GM12878 (cell line): ENCODE results near the gene GALC. TPM values are rescaled to one million over a fixed set of nuclear protein-coding genes. Genes with fewer than 3 reads are reported as not detected.

ENCODE experiments used
- BCL3 ChIP-seq: IDR thresholded peaks from 2 replicates; pipeline ENCODE4 v1.6.1; 2011; ENCODE audit warnings: borderline replicate concordance, low read depth, mild to moderate bottlenecking, moderate library complexity, low read length; ENCODE audit not compliant: insufficient read depth, poor library complexity, severe bottlenecking
- CUX1 ChIP-seq: IDR thresholded peaks from 2 replicates; pipeline ENCODE4 v1.6.1; 2012; ENCODE audit warnings: improper control_type of control experiment, low read depth, low read length; ENCODE audit not compliant: insufficient replicate concordance
- PBX3 ChIP-seq: IDR thresholded peaks from 2 replicates; pipeline ENCODE4 v1.6.1; 2011; ENCODE audit warnings: mild to moderate bottlenecking, low read depth, low read length, moderate library complexity; ENCODE audit not compliant: insufficient replicate concordance
- POLR2AphosphoS2 ChIP-seq: IDR thresholded peaks from 2 replicates; pipeline ENCODE4 v1.6.1; 2011; ENCODE audit warnings: low read depth, mild to moderate bottlenecking, low read length, improper control_type of control experiment, moderate library complexity
- REST ChIP-seq: IDR thresholded peaks from 2 replicates; pipeline ENCODE4 v1.6.1; 2012; ENCODE audit warnings: mild to moderate bottlenecking, low read depth, low read length
- RFX5 ChIP-seq: IDR thresholded peaks from 2 replicates; pipeline ENCODE4 v1.6.1; 2011; ENCODE audit warnings: low read depth, low read length, improper control_type of control experiment
- YY1 ChIP-seq: IDR thresholded peaks from 2 replicates; pipeline ENCODE4 v1.6.1; 2011; ENCODE audit warnings: low read depth, mild to moderate bottlenecking, low read length
- ZSCAN29 ChIP-seq: fragments of 450-650 bp; IDR thresholded peaks from 2 replicates; pipeline ENCODE4 v1.6.1; 2017; ENCODE audit warnings: mild to moderate bottlenecking, moderate library complexity
- polyA plus RNA-seq, 11 experiments: library from polyadenylated mRNA; depleted of rRNA in 4 of 11; unstranded in 6 of 11; stranded (reverse) in 5 of 11; fragments of >200 nt; fragmentation: Nextera tagmentation in 4 of 11; fragmentation: Illumina TruSeq in 1 of 11; extraction: Ambion mirVana in 4 of 11; extraction: Trizol in 1 of 11; gene quantifications; 1 replicate in 1 of 11; 2 replicates in 10 of 11; pipeline versions ENCODE4 v1.2.1 to v1.2.3, GENCODE V29; 2011 to 2016; ENCODE audit warnings: inconsistent platforms in 2 of 11, missing spikeins in 2 of 11, low read depth in 1 of 11
- total RNA-seq, 4 experiments: library from RNA; depleted of rRNA in 3 of 4; stranded (reverse); fragments of >200 nt in 3 of 4; fragmentation: Illumina TruSeq in 1 of 4; extraction: Trizol in 1 of 4; gene quantifications; 2 replicates each; pipeline versions ENCODE4 v1.2.1 to v1.2.3, GENCODE V29; 2013 to 2021

GALC gene
- total and polyA plus RNA-seq, 10 of the 15 experiments (the other 5 are each of a cell fraction or from before 2014, with no cell fraction given), result 1.3 to 14.0 (median 4.5) TPM

GRCh38 chr14:87935886-87936285 is 57.1 kb downstream of the GALC start (continued):
- TF ChIP-seq PBX3, result no peak
- no peak for TF ChIP-seq RFX5
- TF ChIP-seq YY1, result no peak
- no peak for TF ChIP-seq BCL3
- no peak for TF ChIP-seq CUX1
- TF ChIP-seq REST, result no peak
- no peak for TF ChIP-seq POLR2AphosphoS2
- no peak for TF ChIP-seq ZSCAN29
